Heart left ventricle (tissue), 16 donors: ENCODE data around the gene TTC24. TPM values are rescaled to one million over a fixed set of nuclear protein-coding genes. Genes with fewer than 3 reads are reported as not detected.
"Not testable (repeated sequence)": the region's sequence is repeated elsewhere in the genome, so short reads cannot be mapped to it uniquely, and the experiment has no call there.

Experiments used
- ATAC-seq, 4 donors: fragments of 200-7000 bp; cut with Tn5 transposase; one replicate each; pipeline ENCODE4 v1.9.1; 2020 to 2022; ENCODE audit warnings: moderate library complexity in 4 of 4, mild to moderate bottlenecking in 3 of 4, moderate number of reproducible peaks in 1 of 4
- DNase-seq, 5 donors: peaks; one replicate each; pipeline ENCODE4 v3.0.0-alpha.2; 2020
- H3K27ac ChIP-seq, 12 donors: fragments of 200-600 bp; sonication (generic) in 4 of 12; one replicate each; pipeline versions ENCODE4 v1.5.0 to v1.8.0; 2016 to 2022; ENCODE audit warnings: mild to moderate bottlenecking in 2 of 12
- H3K27me3 ChIP-seq, 9 donors: fragments of 200-600 bp; sonication (generic) in 2 of 9; one replicate each; pipeline versions ENCODE4 v1.5.1 to v1.8.0; 2016 to 2022; ENCODE audit warnings: mild to moderate bottlenecking in 3 of 9
- H3K36me3 ChIP-seq, 9 donors: fragments of 200-600 bp; sonication (generic) in 2 of 9; one replicate each; pipeline versions ENCODE4 v1.5.0 to v1.8.0; 2018 to 2022; ENCODE audit warnings: mild to moderate bottlenecking in 2 of 9
- H3K4me1 ChIP-seq, 12 donors: fragments of 200-600 bp; sonication (generic) in 4 of 12; one replicate each; pipeline versions ENCODE4 v1.5.0 to v1.8.0; 2016 to 2022; ENCODE audit warnings: mild to moderate bottlenecking in 3 of 12
- H3K4me3 ChIP-seq, 12 donors: fragments of 200-600 bp; sonication (generic) in 4 of 12; one replicate each; pipeline versions ENCODE4 v1.5.0 to v1.8.0; 2017 to 2022; ENCODE audit warnings: mild to moderate bottlenecking in 9 of 12, moderate library complexity in 4 of 12
- H3K9me3 ChIP-seq, 12 donors: fragments of 200-600 bp; sonication (generic) in 4 of 12; one replicate each; pipeline versions ENCODE4 v1.5.0 to v1.8.0; 2016 to 2022; ENCODE audit warnings: mild to moderate bottlenecking in 1 of 12
- CTCF ChIP-seq, 12 donors: fragments of 200-600 bp; sonication (generic) in 4 of 12; IDR thresholded peaks; one replicate each; pipeline versions ENCODE4 v1.5.0 to v1.8.0; 2018 to 2022; ENCODE audit warnings: antibody characterized with exemption in 12 of 12, mild to moderate bottlenecking in 5 of 12
- POLR2A ChIP-seq, 2 donors: fragments of 450-650 bp; IDR thresholded peaks; one replicate each; pipeline ENCODE4 v1.6.1; 2017; ENCODE audit warnings: antibody characterized with exemption in 2 of 2, mild to moderate bottlenecking in 2 of 2, moderate library complexity in 2 of 2
- WGBS, 4 donors: extraction: QIAGEN DNeasy Blood & Tissue Kit in 2 of 4; methylation state at CpG; one replicate each; pipeline versions ENCODE4 v1.1.5 to v1.1.7; 2013 to 2018; 5-methylcytosine and 5-hydroxymethylcytosine counted together
- intact Hi-C, 10 donors: fragments of 100-400 bp; cut with DNase I; formaldehyde crosslinking; loops; one replicate each; pipeline versions ENCODE4 v1.11.1 to v1.14.2; 2022
- polyA plus RNA-seq, 2 donors: library from polyadenylated mRNA; stranded (reverse); fragments of 200-250 nt; gene quantifications; one replicate each; pipeline ENCODE4 v1.2.3, GENCODE V29; 2013
- total RNA-seq, 9 donors: library from RNA; depleted of rRNA in 2 of 9; stranded (reverse); fragments of >200 nt in 2 of 9; fragmentation: NEBNext Ultra II Directional in 3 of 9; extraction: Animal tissue kit (Norgen Biotek cat#: 25700) in 3 of 9; gene quantifications; one replicate each; pipeline versions ENCODE4 v1.1.0 to v1.2.4, GENCODE V29; 2016 to 2023
- donor health status: ischemic (EF 13 %, LVEDD 7.1; RV severe dilation, severe dysfunction).
- donor health status: healthy with polysubstance abuse.
- donor health status: DM: no; HTN: yes; CAD: no.
- donor health status: DM: no; HTN: no; CAD: no.
- donor health status: ischemic (EF 25% LVEDD 6.9; RV normal size, moderate dysfunction).
- donor health status: ischemic (EF 25% LVEDD 5.7; RV mildly dilated, moderate dysfunction).
- donor health status: healthy.
- donor health status: DM: yes; HTN: yes; CAD: no.
- donor health status: ischemic (EF 35%, LVEDD 5.7; RV mildly dilated, moderate dysfunction).
- donor health status: nonischemic (EF 11% LVEDD 7.7; RV severe dilation, severe dysfunction).
- donor health status: DM: yes; HTN: yes; CAD: no.
- donor health status: PGD.
- donor health status: ischemic (EF 29% LVEDD 5.4; RV normal size, mild dysfunction).
- donor health status: nonischemic (EF 23%, LVEDD 6.1; RV moderate dilation, normal function).

The TTC24 gene
- total and polyA plus RNA-seq, 11 donors: 0.19 TPM; not detected in 10

DNA sequence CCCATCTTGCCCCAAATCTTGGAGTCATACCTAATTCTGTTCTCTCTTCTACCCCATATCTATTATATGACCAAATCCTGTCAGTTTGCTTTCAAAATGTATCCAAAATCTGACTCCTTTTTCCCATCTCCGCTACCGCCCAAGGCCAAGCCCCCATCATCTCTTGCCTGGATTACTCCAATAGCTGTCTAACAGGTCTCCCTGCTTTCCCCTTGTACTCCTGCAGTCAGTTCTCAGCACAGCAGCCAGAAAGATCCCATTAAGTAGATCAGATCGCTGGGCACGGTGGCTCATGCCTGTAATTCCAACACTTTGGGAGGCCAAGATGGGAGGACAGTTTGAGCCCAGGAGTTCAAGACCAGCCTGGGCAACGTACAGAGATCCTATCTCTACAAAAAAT is 27.0 kb upstream of the TTC24 start:
- intact Hi-C loops: no loop called here
- H3K9me3 ChIP-seq: no peaks in the 10 kb centered on the region
- H3K4me1 ChIP-seq: peaks cover 0 to 28% (median 0%) of the 10 kb centered on the region in 12 donors
- ATAC-seq: no peak
- no peak overlapping the region for H3K27ac ChIP-seq
- H3K4me3 ChIP-seq: no peak overlapping the region
- DNase-seq: no peak
- no peak for TF ChIP-seq POLR2A (IDR thresholded peaks at IDR 0.05)
- no peak for TF ChIP-seq CTCF (IDR thresholded peaks at IDR 0.05)
- 75 to 79% (median 77%) methylated on average over 5 of the region's 5 CpGs for WGBS, 4 donors
- H3K36me3 ChIP-seq: peaks cover 0 to 8% (median 0%) of the 10 kb centered on the region in 9 donors
- no peaks in the 10 kb centered on the region for H3K27me3 ChIP-seq

GRCh38 chr1:156552937-156553336 is 26.6 kb upstream of the TTC24 start:
- DNase-seq (peak in 3 of 5 donors; percentile 52 to 73 (median 60)), ATAC-seq (peak in 3 of 4 donors; percentile 32 to 60 (median 48))
- H3K27ac ChIP-seq: peak overlapping the region in 1 of 12 donors; percentile 58
- H3K36me3 ChIP-seq, intact Hi-C loops, H3K27me3 ChIP-seq, H3K4me3 ChIP-seq, H3K9me3 ChIP-seq: not testable (repeated sequence)
- peaks cover 0 to 28% (median 0%) of the 10 kb centered on the region in 12 donors for H3K4me1 ChIP-seq
- 81 to 93% (median 92%) methylated on average over 4 of the region's 4 CpGs for WGBS, 4 donors

GRCh38 chr1:156553860-156554485 is 25.6 kb upstream of the TTC24 start:
- 91 to 95% (median 93%) methylated on average over 6 of the region's 6 CpGs for WGBS, 4 donors
- ATAC-seq (peak in 1 of 4 donors; percentile 47), DNase-seq (no peak)
- TF ChIP-seq CTCF (IDR thresholded peaks at IDR 0.05) (no peak), POLR2A (IDR thresholded peaks at IDR 0.05) (no peak)
- Histone ChIP-seq H3K36me3 (no peaks in the 10 kb centered on the region), H3K9me3 (no peaks in the 10 kb centered on the region), H3K4me3 (no peak overlapping the region), H3K27ac (peak overlapping the region in 1 of 12 donors; percentile 22), H3K4me1 (peaks cover 0 to 28% (median 0%) of the 10 kb centered on the region in 12 donors), H3K27me3 (no peaks in the 10 kb centered on the region)
- intact Hi-C loops: no loop called here

- Histone ChIP-seq H3K36me3 (no peaks in the 10 kb centered on the region), H3K9me3 (no peaks in the 10 kb centered on the region), H3K4me3 (no peak overlapping the region), H3K27ac (no peak overlapping the region), H3K4me1 (peaks cover 0 to 28% (median 0%) of the 10 kb centered on the region in 12 donors), H3K27me3 (no peaks in the 10 kb centered on the region)
- 83 to 86% (median 84%) methylated on average over 8 of the region's 8 CpGs for WGBS, 4 donors
- DNase-seq: no peak
- intact Hi-C loops: no loop called here
- TF ChIP-seq POLR2A (IDR thresholded peaks at IDR 0.05) (no peak), CTCF (IDR thresholded peaks at IDR 0.05) (no peak)
- ATAC-seq: no peak
Measured at GRCh38 chr1:156554971-156555370, 24.6 kb upstream of the TTC24 start.

GRCh38 chr1:156555715-156556114 is 23.8 kb upstream of the TTC24 start:
- 52 to 89% (median 63%) methylated on average over 2 of the region's 2 CpGs for WGBS, 4 donors
- intact Hi-C loops: no loop called here

More at GRCh38 chr1:156555715-156556114, 23.8 kb upstream of the TTC24 start:
- H3K4me1 ChIP-seq: peaks cover 0 to 28% (median 0%) of the 10 kb centered on the region in 12 donors
- no peaks in the 10 kb centered on the region for H3K36me3 ChIP-seq
- ATAC-seq: no peak
- no peaks in the 10 kb centered on the region for H3K27me3 ChIP-seq
- no peak overlapping the region for H3K27ac ChIP-seq
- DNase-seq: no peak
- H3K9me3 ChIP-seq: no peaks in the 10 kb centered on the region
- no peak overlapping the region for H3K4me3 ChIP-seq
- TF ChIP-seq CTCF (IDR thresholded peaks at IDR 0.05): no peak
- no peak for TF ChIP-seq POLR2A (IDR thresholded peaks at IDR 0.05)
